Measurements from ENCODE around the gene RAB10.

DNA sequence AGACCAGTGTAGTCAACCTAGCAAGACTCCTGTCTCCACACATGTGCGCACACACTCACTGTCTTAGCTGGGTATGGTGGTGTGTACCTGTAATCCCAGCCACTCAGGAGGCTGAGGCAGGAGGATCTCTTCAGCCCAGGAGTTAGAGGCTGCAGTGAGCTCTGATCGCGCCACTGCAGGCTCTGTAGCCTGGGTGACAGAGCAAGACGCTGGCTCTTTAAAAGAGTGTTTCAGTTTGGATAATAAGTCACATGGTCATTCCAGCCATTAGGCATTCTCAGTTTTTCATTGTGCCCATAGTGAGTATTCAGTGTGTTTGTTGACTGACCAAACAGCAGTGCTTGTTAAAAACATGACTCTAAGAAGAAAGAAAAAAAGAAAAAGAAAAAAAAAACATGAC is 31.0 kb downstream of the RAB10 start:
- TF ChIP-seq POLR2A (IDR thresholded peaks at IDR 0.05; ENCODE audit: low read depth, low read length): no peak
- no peak for TF ChIP-seq POLR2AphosphoS5 (IDR thresholded peaks at IDR 0.05; ENCODE audit: low read depth, low read length)
- TF ChIP-seq SPI1 (IDR thresholded peaks at IDR 0.05; ENCODE audit: low read depth, low read length): no peak
- no peak for TF ChIP-seq TAF1 (IDR thresholded peaks at IDR 0.05; ENCODE audit: low read depth, low read length)
- TF ChIP-seq POU2F2 (IDR thresholded peaks at IDR 0.05; ENCODE audit: low read depth, low read length): no peak
- TF ChIP-seq PAX5 (IDR thresholded peaks at IDR 0.05; ENCODE audit: insufficient read depth, low read length, severe bottlenecking): no peak

All from GM12891 (cell line).